ENCODE measurements around the gene HYOU1. TPM values are rescaled to one million over a fixed set of nuclear protein-coding genes. Genes with fewer than 3 reads are reported as not detected.

HYOU1 gene
- total RNA-seq, 4 donors from 2014 or later: 43.5 to 94.4 (median 63.7) TPM

DNA sequence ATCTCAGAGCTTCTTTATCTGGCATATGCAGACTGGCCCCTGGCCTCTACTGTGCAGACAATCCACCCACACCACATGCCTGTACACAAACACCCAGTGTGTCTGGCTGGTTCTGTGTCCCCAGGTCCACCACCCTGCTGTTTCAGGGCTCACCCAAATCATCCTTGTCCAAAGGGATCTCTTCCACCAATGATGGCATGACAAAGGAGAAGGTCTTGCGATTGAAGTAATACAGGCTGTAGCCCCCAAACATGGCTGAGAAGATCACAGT, 28.0 kb downstream of the HYOU1 start:
- DNase-seq (ENCODE audit: low spot score): no peak
- ATAC-seq (ENCODE audit: low FRiP score): no peak
- TF ChIP-seq, protein P1, sequence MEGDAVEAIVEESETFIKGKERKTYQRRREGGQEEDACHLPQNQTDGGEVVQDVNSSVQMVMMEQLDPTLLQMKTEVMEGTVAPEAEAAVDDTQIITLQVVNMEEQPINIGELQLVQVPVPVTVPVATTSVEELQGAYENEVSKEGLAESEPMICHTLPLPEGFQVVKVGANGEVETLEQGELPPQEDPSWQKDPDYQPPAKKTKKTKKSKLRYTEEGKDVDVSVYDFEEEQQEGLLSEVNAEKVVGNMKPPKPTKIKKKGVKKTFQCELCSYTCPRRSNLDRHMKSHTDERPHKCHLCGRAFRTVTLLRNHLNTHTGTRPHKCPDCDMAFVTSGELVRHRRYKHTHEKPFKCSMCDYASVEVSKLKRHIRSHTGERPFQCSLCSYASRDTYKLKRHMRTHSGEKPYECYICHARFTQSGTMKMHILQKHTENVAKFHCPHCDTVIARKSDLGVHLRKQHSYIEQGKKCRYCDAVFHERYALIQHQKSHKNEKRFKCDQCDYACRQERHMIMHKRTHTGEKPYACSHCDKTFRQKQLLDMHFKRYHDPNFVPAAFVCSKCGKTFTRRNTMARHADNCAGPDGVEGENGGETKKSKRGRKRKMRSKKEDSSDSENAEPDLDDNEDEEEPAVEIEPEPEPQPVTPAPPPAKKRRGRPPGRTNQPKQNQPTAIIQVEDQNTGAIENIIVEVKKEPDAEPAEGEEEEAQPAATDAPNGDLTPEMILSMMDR (IDR thresholded peaks at IDR 0.05): no peak

DNA sequence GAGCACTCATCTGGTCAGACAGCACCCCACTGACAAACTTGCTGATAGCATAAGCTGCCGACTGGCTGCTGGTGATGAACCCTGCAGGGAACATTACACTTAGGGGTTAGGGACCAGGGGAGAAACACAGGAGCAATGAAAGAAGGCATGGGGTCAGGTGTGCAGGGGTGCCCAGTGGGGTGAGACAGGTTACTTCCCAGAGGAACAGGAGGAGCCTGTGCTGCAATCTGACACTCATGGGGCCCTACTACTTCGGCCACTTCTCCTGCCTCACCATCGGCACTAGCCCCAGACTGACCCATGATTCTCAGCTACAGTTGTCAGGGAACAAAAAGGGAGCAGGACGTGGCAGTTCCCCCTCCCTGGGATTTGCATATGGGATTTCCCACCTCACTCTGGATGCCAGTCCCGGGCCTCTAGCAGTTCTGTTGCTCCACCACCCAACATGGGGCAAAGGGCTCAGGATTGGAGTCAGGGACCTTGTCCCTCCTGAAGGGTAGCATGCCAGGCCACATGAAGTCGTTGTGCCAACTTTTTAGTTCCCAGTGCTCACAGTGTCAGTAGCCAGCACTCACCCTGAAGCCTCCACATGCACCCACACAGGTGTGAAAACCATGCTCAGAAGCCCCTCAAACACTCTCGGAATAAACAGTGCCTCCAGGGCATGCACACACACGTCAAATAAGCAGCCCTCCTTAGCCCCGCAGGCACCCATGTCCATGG, 28.5 kb downstream of the HYOU1 start:
- TF ChIP-seq, protein P1 (IDR thresholded peaks at IDR 0.05): no peak
- DNase-seq (ENCODE audit: low spot score): no peak
- no peak for ATAC-seq (ENCODE audit: low FRiP score)

DNA sequence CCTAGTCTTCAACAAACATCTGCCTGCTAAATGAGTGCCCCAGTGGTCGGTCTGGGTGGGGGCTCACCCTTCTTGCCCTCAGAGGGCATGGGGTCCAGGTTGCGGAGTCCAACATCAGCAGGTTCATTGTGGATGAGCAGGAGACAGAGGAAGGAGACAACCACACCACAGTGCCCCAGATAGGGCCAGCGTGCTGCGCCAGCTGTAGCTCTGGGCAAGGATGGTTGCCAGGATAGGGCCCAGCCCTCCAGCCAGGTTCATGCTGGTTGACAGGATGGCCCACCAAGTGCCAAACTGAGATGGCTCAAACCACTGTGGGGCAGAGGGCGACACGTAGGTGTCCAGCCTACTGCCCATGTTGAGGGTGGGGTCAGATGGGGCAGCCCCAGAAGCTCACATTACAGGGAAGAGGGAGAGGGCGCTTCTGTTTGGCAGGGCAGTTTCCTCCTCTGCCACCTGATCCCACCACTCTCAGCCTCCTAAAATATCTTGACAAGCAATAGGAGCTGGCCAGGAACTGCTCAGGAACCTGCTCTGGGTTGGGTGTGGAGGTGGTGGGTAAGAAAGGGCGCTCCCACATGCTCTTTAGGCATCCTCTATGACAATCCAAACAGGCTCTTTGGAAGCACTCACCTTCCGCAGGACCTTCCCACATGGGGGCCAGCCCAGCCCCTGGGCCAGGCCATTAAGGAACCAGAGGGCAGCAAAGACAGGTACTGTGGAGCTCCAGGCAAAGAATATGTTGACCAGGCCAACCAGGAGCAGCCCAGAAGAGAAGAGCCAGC, 29.3 kb downstream of the HYOU1 start:
- DNase-seq (ENCODE audit: low spot score) (no peak), ATAC-seq (ENCODE audit: low FRiP score) (no peak)
- TF ChIP-seq, protein P1 (IDR thresholded peaks at IDR 0.05): no peak

DNA sequence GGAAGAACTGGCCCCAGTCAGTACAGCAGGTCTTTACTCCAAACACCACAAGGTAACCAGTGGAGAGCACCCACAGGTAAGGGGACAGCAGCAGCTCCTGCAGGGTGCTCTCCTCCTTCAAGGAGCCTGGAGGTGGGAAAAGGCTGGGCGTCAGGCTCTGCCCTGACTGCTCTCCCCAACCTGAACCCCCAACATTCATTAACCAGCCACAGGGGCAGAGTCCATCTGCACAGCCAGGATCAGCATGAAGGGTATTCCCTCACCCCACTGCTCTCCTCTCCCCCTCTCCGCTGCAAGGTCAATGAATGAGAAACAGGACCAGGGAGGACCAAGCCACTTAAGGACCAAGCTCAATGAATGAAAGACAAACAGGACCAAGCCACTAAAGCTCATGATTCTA, 30.0 kb downstream of the HYOU1 start:
- DNase-seq (ENCODE audit: low spot score): no peak
- TF ChIP-seq, protein P1 (IDR thresholded peaks at IDR 0.05): no peak
- ATAC-seq (ENCODE audit: low FRiP score): no peak

DNA sequence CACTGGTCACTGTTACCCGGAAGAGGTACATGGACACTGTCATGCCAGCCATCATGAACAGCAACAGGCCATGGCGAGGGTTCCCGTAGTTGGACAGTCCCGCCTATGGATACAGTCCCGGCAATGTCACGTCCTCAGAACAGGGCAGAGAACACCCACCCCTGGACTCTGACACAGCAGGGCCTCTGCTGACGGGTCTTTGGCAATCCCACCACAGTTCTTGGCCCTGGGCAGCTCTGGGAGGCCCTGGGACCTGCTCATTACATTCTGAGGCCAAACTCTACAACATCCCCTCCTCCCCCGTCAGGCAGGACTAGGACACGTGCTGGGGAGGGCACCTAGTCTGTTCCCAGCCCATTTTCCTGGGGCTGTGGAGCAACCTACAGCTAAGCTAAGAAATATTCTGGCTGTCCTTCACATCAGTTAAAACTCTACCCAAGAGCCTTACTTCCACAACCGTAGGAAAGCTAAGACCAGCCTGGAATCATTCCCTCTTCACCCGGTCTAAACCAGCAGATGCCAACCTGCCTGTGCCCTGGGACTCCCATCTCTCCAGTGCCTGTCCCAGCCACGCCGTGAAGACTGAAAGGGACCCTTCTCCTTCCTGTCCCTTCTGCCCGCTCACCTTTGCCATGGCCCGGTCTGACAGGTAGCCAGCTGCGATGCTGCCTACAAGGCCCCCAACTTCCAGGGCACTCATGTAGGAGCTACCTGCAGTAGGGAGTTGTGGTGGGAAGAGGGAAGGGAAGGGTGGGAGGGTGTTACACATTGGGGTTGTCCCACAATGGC, 30.8 kb downstream of the HYOU1 start:
- no peak for DNase-seq (ENCODE audit: low spot score)
- no peak for ATAC-seq (ENCODE audit: low FRiP score)
- TF ChIP-seq, protein P1 (IDR thresholded peaks at IDR 0.05): no peak

DNA sequence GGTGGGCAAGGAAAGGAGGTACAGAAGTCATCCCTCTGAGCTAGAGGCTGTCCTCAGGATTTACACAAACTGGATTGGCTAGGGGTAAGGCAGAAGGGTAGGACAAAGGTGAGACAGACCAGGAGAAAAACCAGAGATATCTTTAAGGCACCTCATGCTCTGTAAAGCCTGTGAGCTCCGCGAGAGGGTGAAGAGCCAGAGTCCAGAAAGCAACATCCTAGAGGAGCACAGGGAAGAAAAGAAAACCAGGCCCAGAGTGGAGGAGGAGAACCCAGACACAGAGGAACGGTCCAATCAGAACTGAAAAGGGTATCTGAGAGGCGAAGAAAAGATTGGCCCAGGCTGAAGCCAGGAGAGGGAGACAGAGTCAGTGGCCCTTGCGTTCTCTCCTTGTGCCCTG, 31.5 kb downstream of the HYOU1 start:
- DNase-seq (ENCODE audit: low spot score) (no peak), ATAC-seq (ENCODE audit: low FRiP score) (no peak)
- TF ChIP-seq, protein P1 (IDR thresholded peaks at IDR 0.05): no peak
